Tibial nerve (tissue), 4 donors: ENCODE data around the gene TMEM238L. TPM values are rescaled to one million over a fixed set of nuclear protein-coding genes. Genes with fewer than 3 reads are reported as not detected.

ENCODE experiments used
- DNase-seq, 2 donors: peaks; one replicate each; pipeline ENCODE4 v3.0.0-alpha.2; 2019; ENCODE audit warnings: low spot score in 2 of 2
- H3K27ac ChIP-seq, 4 donors: fragments of 200-600 bp; sonication (generic) in 3 of 4; one replicate each; pipeline ENCODE4 v1.5.1; 2017 to 2019; ENCODE audit warnings: mild to moderate bottlenecking in 1 of 4
- H3K27me3 ChIP-seq, 2 donors: fragments of 200-600 bp; sonication (generic) in 1 of 2; one replicate each; pipeline versions ENCODE4 v1.5.1 to v1.6.0; 2017 to 2019
- H3K36me3 ChIP-seq, 3 donors: fragments of 200-600 bp; sonication (generic); one replicate each; pipeline ENCODE4 v1.5.1; 2018 to 2019
- H3K4me1 ChIP-seq, 4 donors: fragments of 200-600 bp; sonication (generic) in 3 of 4; one replicate each; pipeline ENCODE4 v1.5.1; 2017 to 2019
- H3K4me3 ChIP-seq, 4 donors: fragments of 200-600 bp; sonication (generic) in 3 of 4; one replicate each; pipeline ENCODE4 v1.5.1; 2017 to 2019; ENCODE audit warnings: mild to moderate bottlenecking in 1 of 4, moderate library complexity in 1 of 4
- H3K9me3 ChIP-seq, 4 donors: fragments of 200-600 bp; sonication (generic) in 3 of 4; one replicate each; pipeline ENCODE4 v1.5.1; 2017 to 2019
- CTCF ChIP-seq, 5 experiments: fragments of 200-600 bp in 3 of 5; fragments of 450-650 bp in 2 of 5; sonication (generic) in 3 of 5; IDR thresholded peaks; one replicate each; pipeline ENCODE4 v1.5.1; 2016 to 2019; ENCODE audit warnings: antibody characterized with exemption in 5 of 5, mild to moderate bottlenecking in 3 of 5, moderate library complexity in 2 of 5
- EP300 ChIP-seq, 2 donors: sonication (generic); formaldehyde crosslinking; IDR thresholded peaks; one replicate each; pipeline ENCODE4 v1.6.1; 2017; ENCODE audit warnings: antibody characterized with exemption in 2 of 2, mild to moderate bottlenecking in 1 of 2
- POLR2A ChIP-seq, 2 donors: fragments of 450-650 bp; IDR thresholded peaks; one replicate each; pipeline ENCODE4 v1.6.1; 2017; ENCODE audit warnings: antibody characterized with exemption in 2 of 2, mild to moderate bottlenecking in 2 of 2, moderate library complexity in 2 of 2
- WGBS, 2 donors: methylation state at CpG; one replicate each; pipeline ENCODE4 v1.1.5; 2018; 5-methylcytosine and 5-hydroxymethylcytosine counted together
- total RNA-seq, 4 donors: library from RNA; depleted of rRNA; stranded (reverse); fragments of >200 nt; gene quantifications; one replicate each; pipeline ENCODE4 v1.1.0, GENCODE V29; 2016

Gene TMEM238L
- total RNA-seq, 4 donors from 2014 or later = not detected

GRCh38 chr17:10806545-10807262, 2.8 kb upstream of the TMEM238L start:
- Histone ChIP-seq H3K36me3 (no peaks in the 10 kb centered on the region), H3K9me3 (no peaks in the 10 kb centered on the region), H3K4me1 (no peaks in the 10 kb centered on the region), H3K27ac (no peak overlapping the region), H3K27me3 (no peaks in the 10 kb centered on the region), H3K4me3 (no peak overlapping the region)
- TF ChIP-seq EP300 (IDR thresholded peaks at IDR 0.05) (no peak), POLR2A (IDR thresholded peaks at IDR 0.05) (no peak), CTCF (IDR thresholded peaks at IDR 0.05) (no peak)
- DNase-seq = no peak
- WGBS, 2 donors = 82% methylated on average over 9 of the region's 9 CpGs

DNA sequence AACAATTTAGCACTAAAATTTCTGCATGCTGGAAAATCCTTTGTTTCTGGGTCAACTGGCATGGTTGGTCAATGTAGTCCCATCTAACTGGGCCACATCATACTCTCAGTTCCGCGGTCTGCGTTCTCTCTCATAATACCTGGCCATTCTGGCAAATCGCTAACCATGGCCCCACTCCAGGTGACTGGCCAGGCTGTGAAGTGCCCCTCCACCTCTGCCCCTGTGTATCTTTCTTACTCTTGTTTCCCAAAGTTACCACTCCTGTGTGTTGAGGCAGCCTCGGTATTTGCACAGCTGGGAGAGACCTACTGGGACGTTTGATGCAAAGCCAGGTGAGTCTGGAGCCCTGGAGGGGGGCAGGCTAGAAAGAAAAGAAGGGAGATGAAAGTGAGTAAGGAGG, 2.0 kb upstream of the TMEM238L start:
- WGBS, 2 donors = 88 to 89% methylated on average over 6 of the region's 6 CpGs
- DNase-seq = no peak
- H3K4me1 ChIP-seq = no peaks in the 10 kb centered on the region
- H3K4me3 ChIP-seq = no peak overlapping the region
- H3K9me3 ChIP-seq = no peaks in the 10 kb centered on the region
- no peaks in the 10 kb centered on the region for H3K27me3 ChIP-seq
- no peak overlapping the region for H3K27ac ChIP-seq
- TF ChIP-seq POLR2A (IDR thresholded peaks at IDR 0.05) (no peak), CTCF (IDR thresholded peaks at IDR 0.05) (no peak), EP300 (IDR thresholded peaks at IDR 0.05) (no peak)
- H3K36me3 ChIP-seq = no peaks in the 10 kb centered on the region

DNA sequence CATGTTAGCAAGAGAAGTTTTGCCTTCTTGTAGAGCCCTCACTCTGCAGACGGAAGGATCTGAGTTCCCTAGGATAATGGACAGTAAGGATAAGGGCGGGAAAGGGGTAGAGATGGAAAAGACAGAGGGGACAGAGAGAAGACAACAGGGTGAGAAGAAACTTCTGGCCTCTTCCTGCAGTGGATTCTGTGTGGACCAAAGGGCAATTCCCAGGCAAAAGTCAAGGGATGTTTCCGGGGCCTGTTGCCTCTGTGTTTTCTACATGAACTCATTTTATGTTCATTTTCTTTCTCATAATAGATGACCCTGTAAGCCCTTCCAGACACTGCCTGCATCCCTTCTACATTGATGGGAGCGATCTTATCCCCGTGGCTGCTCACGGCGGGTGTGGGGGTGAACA, 647 bp upstream of the TMEM238L start:
- Histone ChIP-seq H3K9me3 (no peaks in the 10 kb centered on the region), H3K27me3 (no peaks in the 10 kb centered on the region), H3K4me3 (no peak overlapping the region), H3K36me3 (no peaks in the 10 kb centered on the region), H3K4me1 (peaks cover 0 to 2% (median 0%) of the 10 kb centered on the region in 4 donors), H3K27ac (no peak overlapping the region)
- TF ChIP-seq POLR2A (IDR thresholded peaks at IDR 0.05) = no peak
- TF ChIP-seq EP300 (IDR thresholded peaks at IDR 0.05) = no peak
- no peak for TF ChIP-seq CTCF (IDR thresholded peaks at IDR 0.05)
- 82% methylated on average over 7 of the region's 7 CpGs for WGBS, 2 donors
- no peak for DNase-seq

GRCh38 chr17:10803350-10803749, 549 bp downstream of the TMEM238L start:
- 89 to 94% methylated on average over 5 to 7 of the region's 7 CpGs for WGBS, 2 donors
- Histone ChIP-seq H3K27ac (peak overlapping the region in 1 of 4 donors; percentile 56), H3K9me3 (no peaks in the 10 kb centered on the region), H3K27me3 (no peaks in the 10 kb centered on the region), H3K36me3 (no peaks in the 10 kb centered on the region), H3K4me1 (peaks cover 0 to 14% (median 4%) of the 10 kb centered on the region in 4 donors), H3K4me3 (peak overlapping the region in 1 of 4 donors; percentile 9)
- TF ChIP-seq CTCF (IDR thresholded peaks at IDR 0.05) (no peak), EP300 (IDR thresholded peaks at IDR 0.05) (no peak)
- DNase-seq = no peak

DNA sequence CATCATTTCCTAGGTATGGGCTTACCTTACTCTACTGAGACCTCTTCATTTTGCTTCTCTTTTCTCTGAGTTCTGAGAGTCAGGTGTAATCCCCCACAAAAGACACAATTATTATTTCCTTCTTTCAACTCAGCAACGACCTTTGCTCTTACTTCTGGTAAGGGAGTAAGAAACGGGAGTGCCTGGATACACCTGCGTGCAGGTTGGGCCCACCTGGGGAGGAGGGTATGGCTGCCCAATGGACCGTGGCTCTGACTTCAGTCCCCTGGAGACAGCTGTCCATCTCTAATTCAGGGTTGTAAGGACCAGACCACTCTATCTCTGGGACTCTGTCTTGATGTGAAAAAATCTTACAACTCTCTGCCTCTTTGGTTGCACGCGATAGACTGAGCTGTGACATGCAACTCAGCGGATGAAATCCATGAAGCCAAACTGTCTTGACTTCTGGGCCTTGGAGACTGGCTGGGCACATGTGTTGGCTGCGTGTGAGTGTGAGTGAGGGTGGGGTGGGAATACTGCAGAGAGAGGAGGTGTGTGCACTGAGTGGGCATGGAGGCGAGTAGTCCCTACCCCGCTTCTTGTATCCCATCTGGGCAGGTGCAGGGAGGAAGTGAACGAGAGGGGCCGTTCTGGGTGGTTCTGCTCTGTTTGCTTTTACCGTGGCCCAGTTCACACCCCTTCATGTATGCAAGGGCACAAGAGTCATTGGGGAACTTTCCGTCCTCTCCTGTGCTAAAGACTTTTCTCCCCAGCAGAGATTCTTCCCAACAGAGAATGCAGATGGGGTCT, 1.2 kb downstream of the TMEM238L start:
- DNase-seq = no peak
- H3K4me1 ChIP-seq = peaks cover 0 to 20% (median 7%) of the 10 kb centered on the region in 4 donors
- 83 to 88% methylated on average over 14 of the region's 14 CpGs for whole genome bisulfite sequencing, 2 donors
- H3K27ac ChIP-seq = peak overlapping the region in 1 of 4 donors; percentile 62
- H3K36me3 ChIP-seq = no peaks in the 10 kb centered on the region
- H3K9me3 ChIP-seq = no peaks in the 10 kb centered on the region
- TF ChIP-seq EP300 (IDR thresholded peaks at IDR 0.05) (no peak), POLR2A (IDR thresholded peaks at IDR 0.05) (no peak), CTCF (IDR thresholded peaks at IDR 0.05) (no peak)
- H3K4me3 ChIP-seq = no peak overlapping the region
- H3K27me3 ChIP-seq = no peaks in the 10 kb centered on the region
